Neuronal stem cell (in vitro differentiated cells): ENCODE measurements around the gene FRYL.

ENCODE experiments used
- DNase-seq: peaks from one replicate; pipeline ENCODE4 v3.0.0-alpha.2; 2013; ENCODE audit warnings: low spot score
- H2AFZ ChIP-seq: one replicate; pipeline ENCODE4 v1.6.1; 2013; ENCODE audit warnings: mild to moderate bottlenecking, low read length, inconsistent platforms
- H2AK5ac ChIP-seq: 2 replicates; pipeline ENCODE4 v1.6.1; 2013; ENCODE audit warnings: low read depth, mild to moderate bottlenecking, inconsistent platforms, low read length, moderate library complexity, mixed read lengths
- H2BK120ac ChIP-seq: 2 replicates; pipeline ENCODE4 v1.6.1; 2013; ENCODE audit warnings: low read depth, mild to moderate bottlenecking, inconsistent platforms, low read length, moderate library complexity, mixed read lengths
- H2BK12ac ChIP-seq: one replicate; pipeline ENCODE4 v1.6.1; 2013; ENCODE audit warnings: low read length, inconsistent platforms
- H2BK15ac ChIP-seq: 2 replicates; pipeline ENCODE4 v1.6.1; 2013; ENCODE audit warnings: mild to moderate bottlenecking, low read length, inconsistent platforms, mixed read lengths
- H2BK5ac ChIP-seq: one replicate; pipeline ENCODE4 v1.6.1; 2013; ENCODE audit warnings: inconsistent platforms, mild to moderate bottlenecking, low read length, moderate library complexity
- H3K14ac ChIP-seq: one replicate; pipeline ENCODE4 v1.6.1; 2013; ENCODE audit warnings: low read length, inconsistent platforms
- H3K18ac ChIP-seq: 2 replicates; pipeline ENCODE4 v1.6.1; 2013; ENCODE audit warnings: low read length, inconsistent platforms
- H3K23ac ChIP-seq: 2 replicates; pipeline ENCODE4 v1.6.1; 2013; ENCODE audit warnings: low read depth, mild to moderate bottlenecking, mixed read lengths, low read length, inconsistent platforms; ENCODE audit not compliant: poor library complexity
- H3K27ac ChIP-seq: replicated peaks from 3 replicates; pipeline ENCODE4 v1.5.1; 2013; ENCODE audit warnings: low read length, inconsistent platforms
- H3K27me3 ChIP-seq, 3 experiments: 2 replicates each; pipeline ENCODE4 v1.6.1; 2013; ENCODE audit warnings: low read length in 3 of 3, mild to moderate bottlenecking in 2 of 3, inconsistent platforms in 1 of 3, low read depth in 1 of 3, mixed read lengths in 1 of 3, moderate library complexity in 1 of 3; ENCODE audit not compliant: control insufficient read depth in 3 of 3, insufficient read depth in 3 of 3
- H3K36me3 ChIP-seq, 2 donors: replicated peaks in 1 of 2; 2 replicates each; pipeline ENCODE4 v1.6.1; 2013; ENCODE audit warnings: low read length in 2 of 2; ENCODE audit not compliant: control insufficient read depth in 2 of 2, insufficient read depth in 2 of 2
- H3K4ac ChIP-seq: 2 replicates; pipeline ENCODE4 v1.6.1; 2013; ENCODE audit warnings: inconsistent platforms, mild to moderate bottlenecking, low read length, moderate library complexity
- H3K4me1 ChIP-seq, 2 donors: 1 replicate in 1 of 2; 2 replicates in 1 of 2; pipeline ENCODE4 v1.6.1; 2013; ENCODE audit warnings: low read length in 2 of 2, low read depth in 1 of 2; ENCODE audit not compliant: control insufficient read depth in 2 of 2, insufficient read depth in 1 of 2
- H3K4me2 ChIP-seq: one replicate; pipeline ENCODE4 v1.6.1; 2013; ENCODE audit warnings: mild to moderate bottlenecking, low read length, inconsistent platforms; ENCODE audit not compliant: insufficient read depth, poor library complexity, severe bottlenecking
- H3K4me3 ChIP-seq, 2 donors: 2 replicates each; pipeline ENCODE4 v1.5.1; 2013; ENCODE audit warnings: low read length in 2 of 2, mild to moderate bottlenecking in 2 of 2, inconsistent platforms in 1 of 2, moderate library complexity in 1 of 2
- H3K79me1 ChIP-seq: one replicate; pipeline ENCODE4 v1.6.1; 2013; ENCODE audit warnings: low read depth, mild to moderate bottlenecking, inconsistent platforms, low read length, moderate library complexity
- H3K9ac ChIP-seq: one replicate; pipeline ENCODE4 v1.6.1; 2013; ENCODE audit warnings: mild to moderate bottlenecking, low read depth, low read length, inconsistent platforms; ENCODE audit not compliant: poor library complexity
- H3K9me3 ChIP-seq, 2 donors: replicated peaks in 1 of 2; 2 replicates each; pipeline versions ENCODE3 to v1.6.1; 2013; ENCODE audit warnings: low read length in 2 of 2, mild to moderate bottlenecking in 2 of 2, inconsistent platforms in 1 of 2, low read depth in 1 of 2, mixed read lengths in 1 of 2, moderate library complexity in 1 of 2; ENCODE audit not compliant: control insufficient read depth in 2 of 2, insufficient read depth in 1 of 2
- H4K8ac ChIP-seq: one replicate; pipeline ENCODE4 v1.6.1; 2013; ENCODE audit warnings: low read depth, mild to moderate bottlenecking, inconsistent platforms, low read length, moderate library complexity
- H4K91ac ChIP-seq: one replicate; pipeline ENCODE4 v1.6.1; 2013; ENCODE audit warnings: low read length, low read depth, mild to moderate bottlenecking, inconsistent platforms; ENCODE audit not compliant: poor library complexity
- WGBS, 2 donors: extraction: QIAGEN DNeasy Blood & Tissue Kit; methylation state at CpG; one replicate each; pipeline ENCODE4 v1.1.7; 2013; ENCODE audit warnings: missing lambda C conversion rate in 2 of 2, mixed read lengths in 1 of 2; ENCODE audit not compliant: insufficient read length in 2 of 2, insufficient replicate concordance in 1 of 2; ENCODE audit errors: extremely low coverage in 2 of 2; 5-methylcytosine and 5-hydroxymethylcytosine counted together

FRYL gene

GRCh38 chr4:48565362-48566033, 214.6 kb downstream of the FRYL start:
- no peaks in the 10 kb centered on the region for H3K4me1 ChIP-seq
- peaks cover 7 to 98% of the 10 kb centered on the region in 2 donors for H3K36me3 ChIP-seq
- H3K9me3 ChIP-seq, result no peaks in the 10 kb centered on the region
- H2BK120ac ChIP-seq, result no peak overlapping the region
- H4K91ac ChIP-seq, result no peak overlapping the region
- H2AK5ac ChIP-seq, result no peak overlapping the region
- H2BK5ac ChIP-seq, result no peak overlapping the region
- no peak overlapping the region for H3K4ac ChIP-seq
- H4K8ac ChIP-seq, result no peak overlapping the region
- H3K23ac ChIP-seq, result no peak overlapping the region
- H2BK12ac ChIP-seq, result no peak overlapping the region
- no peak overlapping the region for H2AFZ ChIP-seq
- no peak overlapping the region for H2BK15ac ChIP-seq
- no CpG with 5 or more reads among the region's 5 CpGs for WGBS, 2 donors
- H3K14ac ChIP-seq, result no peak overlapping the region
- no peak overlapping the region for H3K18ac ChIP-seq
- H3K27ac ChIP-seq, result no peak overlapping the region
- H3K27me3 ChIP-seq, result no peaks in the 10 kb centered on the region
- H3K9ac ChIP-seq, result no peak overlapping the region
- H3K79me1 ChIP-seq, result no peaks in the 10 kb centered on the region
- no peak overlapping the region for H3K4me3 ChIP-seq
- H3K4me2 ChIP-seq, result no peak overlapping the region
- DNase-seq, result no peak

- Histone ChIP-seq H2AK5ac (no peak overlapping the region), H3K4me1 (no peaks in the 10 kb centered on the region), H3K27me3 (no peaks in the 10 kb centered on the region), H3K79me1 (no peaks in the 10 kb centered on the region), H3K4me3 (no peak overlapping the region), H2BK15ac (no peak overlapping the region), H2BK12ac (no peak overlapping the region), H2BK5ac (no peak overlapping the region), H3K14ac (no peak overlapping the region), H2BK120ac (no peak overlapping the region), H3K18ac (no peak overlapping the region), H4K8ac (no peak overlapping the region), H4K91ac (no peak overlapping the region), H3K4ac (no peak overlapping the region), H3K27ac (no peak overlapping the region), H3K4me2 (no peak overlapping the region), H2AFZ (no peak overlapping the region), H3K23ac (no peak overlapping the region), H3K36me3 (peaks cover 10 to 93% of the 10 kb centered on the region in 2 donors), H3K9ac (no peak overlapping the region), H3K9me3 (no peaks in the 10 kb centered on the region)
- no CpG with 5 or more reads among the region's 3 CpGs for WGBS, 2 donors
- no peak for DNase-seq
Measured at GRCh38 chr4:48564151-48564550, 215.9 kb downstream of the FRYL start.

DNA sequence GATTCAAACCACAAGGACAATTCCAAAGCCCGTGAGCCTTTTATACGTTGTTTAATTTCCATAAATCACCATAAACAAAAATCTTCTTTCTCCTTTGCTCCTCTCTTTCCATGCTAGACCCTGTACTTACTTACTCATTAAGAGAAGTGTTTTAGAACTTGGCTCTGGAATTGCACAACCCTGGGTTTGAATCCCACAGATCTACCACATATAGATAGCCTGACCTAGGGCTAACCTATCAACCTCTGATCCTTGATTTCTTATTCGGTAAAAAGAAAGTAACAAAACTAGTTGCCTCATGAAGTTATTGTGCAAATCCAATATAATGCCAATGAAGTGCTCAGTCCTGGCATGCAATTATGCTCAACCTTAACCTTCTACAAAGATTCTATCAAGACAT, 221.3 kb downstream of the FRYL start:
- H3K27me3 ChIP-seq, result no peaks in the 10 kb centered on the region
- H2BK12ac ChIP-seq, result no peak overlapping the region
- no peak overlapping the region for H3K9ac ChIP-seq
- no peak overlapping the region for H3K4me3 ChIP-seq
- H3K36me3 ChIP-seq, result peaks cover 21 to 92% of the 10 kb centered on the region in 2 donors
- H3K27ac ChIP-seq, result no peak overlapping the region
- H3K23ac ChIP-seq, result no peak overlapping the region
- no CpG with 5 or more reads among the region's 3 CpGs for WGBS, 2 donors
- peaks cover 0 to 4% of the 10 kb centered on the region in 2 donors for H3K9me3 ChIP-seq
- H4K8ac ChIP-seq, result no peak overlapping the region
- no peak overlapping the region for H2BK120ac ChIP-seq
- H3K18ac ChIP-seq, result no peak overlapping the region
- H2BK15ac ChIP-seq, result no peak overlapping the region
- no peak overlapping the region for H3K4ac ChIP-seq
- no peak overlapping the region for H2AK5ac ChIP-seq
- DNase-seq, result no peak
- H3K14ac ChIP-seq, result no peak overlapping the region
- no peak overlapping the region for H2AFZ ChIP-seq
- H3K79me1 ChIP-seq, result no peaks in the 10 kb centered on the region
- peaks cover 0 to 4% of the 10 kb centered on the region in 2 donors for H3K4me1 ChIP-seq
- H4K91ac ChIP-seq, result no peak overlapping the region
- no peak overlapping the region for H3K4me2 ChIP-seq
- H2BK5ac ChIP-seq, result no peak overlapping the region

DNA sequence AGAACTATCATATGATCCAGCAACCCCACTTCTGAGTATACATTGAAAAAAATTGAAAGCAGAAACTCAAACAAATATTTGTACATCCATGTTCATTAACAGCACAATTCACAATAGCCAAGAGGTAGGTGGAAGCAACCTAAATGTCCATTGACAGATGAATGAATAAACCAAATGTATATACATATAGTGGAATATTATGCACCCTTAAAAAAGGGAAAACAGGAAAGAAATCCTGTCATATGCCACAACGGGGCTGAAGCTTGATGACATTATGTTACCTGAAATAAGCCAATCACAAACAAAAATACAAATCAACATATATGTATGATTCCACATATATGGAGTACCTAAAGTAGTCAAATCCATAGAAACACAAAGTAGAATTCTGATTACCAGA, 222.1 kb downstream of the FRYL start:
- no peak for DNase-seq
- Histone ChIP-seq H3K79me1 (no peaks in the 10 kb centered on the region), H3K27ac (no peak overlapping the region), H3K4me2 (no peak overlapping the region), H2AFZ (no peak overlapping the region), H3K4me3 (no peak overlapping the region), H2BK120ac (no peak overlapping the region), H3K9ac (no peak overlapping the region), H3K14ac (no peak overlapping the region), H3K4ac (no peak overlapping the region), H3K9me3 (peaks cover 0 to 8% of the 10 kb centered on the region in 2 donors), H3K4me1 (peaks cover 0 to 4% of the 10 kb centered on the region in 2 donors), H3K27me3 (no peaks in the 10 kb centered on the region), H2BK12ac (no peak overlapping the region), H4K91ac (no peak overlapping the region), H3K36me3 (peaks cover 19 to 92% of the 10 kb centered on the region in 2 donors), H3K23ac (no peak overlapping the region), H4K8ac (no peak overlapping the region), H2BK15ac (no peak overlapping the region), H2AK5ac (no peak overlapping the region), H2BK5ac (no peak overlapping the region), H3K18ac (no peak overlapping the region)
- WGBS, 2 donors, result no CpG with 5 or more reads among the region's 1 CpG
